Left lung (tissue), 10 donors: ENCODE measurements around the gene RAB28. TPM values are rescaled to one million over a fixed set of nuclear protein-coding genes. Genes with fewer than 3 reads are reported as not detected.

Source experiments
- ATAC-seq: fragments of 200-7000 bp; cut with Tn5 transposase; one replicate; pipeline ENCODE4 v1.9.1; 2020; ENCODE audit warnings: moderate library complexity
- DNase-seq, 4 donors: peaks; one replicate each; pipeline ENCODE4 v3.0.0-alpha.2; 2013 to 2020
- H3K27ac ChIP-seq, 2 donors: fragments of 200-600 bp; sonication (generic) in 1 of 2; one replicate each; pipeline versions ENCODE4 v1.5.0 to v1.8.0; 2020 to 2021
- H3K27me3 ChIP-seq, 2 donors: fragments of 200-600 bp; sonication (generic) in 1 of 2; one replicate each; pipeline versions ENCODE4 v1.5.0 to v1.8.0; 2020 to 2021
- H3K36me3 ChIP-seq, 2 donors: fragments of 200-600 bp; sonication (generic) in 1 of 2; one replicate each; pipeline versions ENCODE4 v1.5.0 to v1.8.0; 2020 to 2021
- H3K4me1 ChIP-seq, 2 donors: fragments of 200-600 bp; one replicate each; pipeline ENCODE4 v1.8.0; 2021
- H3K4me3 ChIP-seq, 2 donors: fragments of 200-600 bp; sonication (generic) in 1 of 2; one replicate each; pipeline versions ENCODE4 v1.5.0 to v1.8.0; 2020 to 2021; ENCODE audit warnings: mild to moderate bottlenecking in 1 of 2
- H3K9me3 ChIP-seq, 2 donors: fragments of 200-600 bp; sonication (generic) in 1 of 2; one replicate each; pipeline versions ENCODE4 v1.5.0 to v1.8.0; 2020 to 2021
- CTCF ChIP-seq, 2 donors: fragments of 200-600 bp; sonication (generic) in 1 of 2; IDR thresholded peaks; one replicate each; pipeline versions ENCODE4 v1.5.0 to v1.8.0; 2021; ENCODE audit warnings: antibody characterized with exemption in 2 of 2
- intact Hi-C, 2 donors: fragments of 100-400 bp; cut with DNase I; formaldehyde crosslinking; loops; one replicate each; pipeline versions ENCODE4 v1.11.2 to v1.14.2; 2022
- polyA plus RNA-seq, 6 donors: library from polyadenylated mRNA; unstranded; fragments of 120-200 nt; gene quantifications; one replicate each; pipeline ENCODE4 v1.2.1, GENCODE V29; 2013; ENCODE audit not compliant: insufficient read length in 6 of 6
- total RNA-seq, 2 donors: library from RNA; stranded (reverse); fragmentation: NEBNext Ultra II Directional; extraction: Animal tissue kit (Norgen Biotek cat#: 25700); gene quantifications; one replicate each; pipeline ENCODE4 v1.2.1, GENCODE V29; 2021
- donor health status: DM: no; HTN: yes; CAD: no.
- donor health status: DM: no; HTN: no; CAD: no.

The RAB28 gene
- total and polyA plus RNA-seq, 8 donors = 12.2 to 33.4 (median 30.6) TPM

- H3K27ac ChIP-seq = no peak overlapping the region
- peaks cover 0 to 35% of the 10 kb centered on the region in 2 donors for H3K4me1 ChIP-seq
- intact Hi-C loops = no loop called here
- TF ChIP-seq CTCF (IDR thresholded peaks at IDR 0.05) = no peak
- ATAC-seq = no peak
- DNase-seq = no peak
- no peaks in the 10 kb centered on the region for H3K36me3 ChIP-seq
- H3K4me3 ChIP-seq = no peak overlapping the region
- H3K9me3 ChIP-seq = peaks cover 0 to 7% of the 10 kb centered on the region in 2 donors
- peaks cover 99 to 100% of the 10 kb centered on the region in 2 donors for H3K27me3 ChIP-seq
Observed at GRCh38 chr4:13526658-13527057, 42.5 kb upstream of the RAB28 start.

GRCh38 chr4:13525606-13526281 lies 41.6 kb upstream of the RAB28 start:
- peaks cover 99 to 100% of the 10 kb centered on the region in 2 donors for H3K27me3 ChIP-seq
- no peak for ATAC-seq
- peaks cover 0 to 7% of the 10 kb centered on the region in 2 donors for H3K9me3 ChIP-seq
- no peak for DNase-seq
- no peak overlapping the region for H3K4me3 ChIP-seq
- H3K36me3 ChIP-seq = no peaks in the 10 kb centered on the region
- intact Hi-C loops = no loop called here
- no peak overlapping the region for H3K27ac ChIP-seq
- H3K4me1 ChIP-seq = peaks cover 0 to 27% of the 10 kb centered on the region in 2 donors
- TF ChIP-seq CTCF (IDR thresholded peaks at IDR 0.05) = no peak

- Histone ChIP-seq H3K9me3 (peaks cover 0 to 7% of the 10 kb centered on the region in 2 donors), H3K4me3 (no peak overlapping the region), H3K4me1 (peaks cover 0 to 27% of the 10 kb centered on the region in 2 donors), H3K27ac (no peak overlapping the region), H3K27me3 (peaks cover 100% of the 10 kb centered on the region in 2 donors), H3K36me3 (no peaks in the 10 kb centered on the region)
- ATAC-seq = no peak
- intact Hi-C loops = no loop called here
- DNase-seq = peak in 1 of 4 donors; percentile 65
- TF ChIP-seq CTCF (IDR thresholded peaks at IDR 0.05) = no peak
Observed at GRCh38 chr4:13524504-13525243, 40.5 kb upstream of the RAB28 start.

- intact Hi-C loops = no loop called here
- DNase-seq = peak in 1 of 4 donors; percentile 61
- ATAC-seq = no peak
- H3K27me3 ChIP-seq = peaks cover 99 to 100% of the 10 kb centered on the region in 2 donors
- TF ChIP-seq CTCF (IDR thresholded peaks at IDR 0.05) = no peak
- H3K27ac ChIP-seq = no peak overlapping the region
- H3K4me3 ChIP-seq = no peak overlapping the region
- no peaks in the 10 kb centered on the region for H3K36me3 ChIP-seq
- H3K4me1 ChIP-seq = peaks cover 0 to 20% of the 10 kb centered on the region in 2 donors
- peaks cover 0 to 7% of the 10 kb centered on the region in 2 donors for H3K9me3 ChIP-seq
Observed at GRCh38 chr4:13523591-13524503, 39.7 kb upstream of the RAB28 start.
